Spinal cord (tissue), 10 donors: ENCODE data around the gene IGFBP6. TPM values are rescaled to one million over a fixed set of nuclear protein-coding genes. Genes with fewer than 3 reads are reported as not detected.

Source experiments
- DNase-seq, 6 donors: peaks; one replicate each; pipeline versions ENCODE4 v3.0.0 to v3.0.0-alpha.2; 2013 to 2015; ENCODE audit warnings: low spot score in 6 of 6, low read depth in 4 of 6
- H3K27ac ChIP-seq: one replicate; pipeline ENCODE4 v1.5.1; 2013; ENCODE audit warnings: low read depth, low read length, control low read depth
- H3K27me3 ChIP-seq: one replicate; pipeline ENCODE4 v1.6.1; 2013; ENCODE audit warnings: low read length; ENCODE audit not compliant: control insufficient read depth, insufficient read depth
- H3K36me3 ChIP-seq: one replicate; pipeline ENCODE4 v1.6.1; 2013; ENCODE audit warnings: low read length; ENCODE audit not compliant: control insufficient read depth, insufficient read depth
- H3K4me1 ChIP-seq: one replicate; pipeline ENCODE4 v1.6.1; 2013; ENCODE audit warnings: low read length; ENCODE audit not compliant: control insufficient read depth, insufficient read depth
- H3K4me3 ChIP-seq: one replicate; pipeline ENCODE4 v1.5.1; 2013; ENCODE audit warnings: low read depth, low read length, control low read depth
- H3K9me3 ChIP-seq: one replicate; pipeline ENCODE4 v1.6.1; 2013; ENCODE audit warnings: low read length; ENCODE audit not compliant: control insufficient read depth, insufficient read depth
- WGBS: methylation state at CpG from one replicate; pipeline ENCODE4 v1.1.5; 2013; ENCODE audit warnings: missing lambda C conversion rate; ENCODE audit not compliant: insufficient coverage; 5-methylcytosine and 5-hydroxymethylcytosine counted together
- polyA plus RNA-seq, 2 donors: library from polyadenylated mRNA; unstranded; fragments of 120-200 nt; gene quantifications; one replicate each; pipeline ENCODE4 v1.2.1, GENCODE V29; 2013; ENCODE audit not compliant: insufficient read length in 2 of 2
- total RNA-seq, 2 donors: library from RNA; depleted of rRNA in 1 of 2; stranded (reverse); fragments of 120-200 nt in 1 of 2; fragments of >200 nt in 1 of 2; gene quantifications; one replicate each; pipeline versions ENCODE4 v1.2.3 to v1.2.4, GENCODE V29; 2013 to 2014
- donor health status: healthy.

Gene IGFBP6
- total and polyA plus RNA-seq, 4 donors = 33.5 to 149 (median 85.8) TPM

- Histone ChIP-seq H3K9me3 (no peaks in the 10 kb centered on the region), H3K4me1 (peaks cover 54% of the 10 kb centered on the region), H3K27ac (no peak overlapping the region), H3K4me3 (no peak overlapping the region), H3K36me3 (peaks cover 74% of the 10 kb centered on the region), H3K27me3 (no peaks in the 10 kb centered on the region)
- 88% methylated on average over 24 of the region's 24 CpGs for WGBS
- DNase-seq = no peak
Measured at GRCh38 chr12:53059434-53060063, 37.9 kb upstream of the IGFBP6 start.

- Histone ChIP-seq H3K9me3 (no peaks in the 10 kb centered on the region), H3K27me3 (no peaks in the 10 kb centered on the region), H3K27ac (no peak overlapping the region), H3K36me3 (peaks cover 80% of the 10 kb centered on the region), H3K4me1 (peaks cover 50% of the 10 kb centered on the region), H3K4me3 (no peak overlapping the region)
- DNase-seq = no peak
- 80% methylated on average over 15 of the region's 17 CpGs for WGBS
Measured at GRCh38 chr12:53060064-53060720, 37.3 kb upstream of the IGFBP6 start.

GRCh38 chr12:53060721-53061276 lies 36.7 kb upstream of the IGFBP6 start:
- H3K27me3 ChIP-seq = no peaks in the 10 kb centered on the region
- H3K36me3 ChIP-seq = peaks cover 81% of the 10 kb centered on the region
- 64% methylated on average over 16 of the region's 18 CpGs for WGBS
- H3K27ac ChIP-seq = peak overlapping the region; percentile 29
- no peaks in the 10 kb centered on the region for H3K9me3 ChIP-seq
- no peak overlapping the region for H3K4me3 ChIP-seq
- DNase-seq = no peak
- peaks cover 49% of the 10 kb centered on the region for H3K4me1 ChIP-seq

- H3K27ac ChIP-seq = peak overlapping the region; percentile 29
- H3K4me1 ChIP-seq = peaks cover 55% of the 10 kb centered on the region
- H3K36me3 ChIP-seq = peaks cover 88% of the 10 kb centered on the region
- 62% methylated on average over 3 of the region's 5 CpGs for WGBS
- H3K27me3 ChIP-seq = no peaks in the 10 kb centered on the region
- no peak overlapping the region for H3K4me3 ChIP-seq
- no peaks in the 10 kb centered on the region for H3K9me3 ChIP-seq
- DNase-seq = peak in 1 of 6 donors; percentile 37
Measured at GRCh38 chr12:53061404-53062010, 36.0 kb upstream of the IGFBP6 start.

GRCh38 chr12:53062011-53062961 lies 35.2 kb upstream of the IGFBP6 start:
- Histone ChIP-seq H3K27ac (no peak overlapping the region), H3K36me3 (peaks cover 94% of the 10 kb centered on the region), H3K4me3 (no peak overlapping the region), H3K4me1 (peaks cover 57% of the 10 kb centered on the region), H3K27me3 (no peaks in the 10 kb centered on the region), H3K9me3 (no peaks in the 10 kb centered on the region)
- WGBS = 78% methylated on average over 14 of the region's 20 CpGs
- DNase-seq = no peak

GRCh38 chr12:53062977-53063707 lies 34.3 kb upstream of the IGFBP6 start:
- DNase-seq = no peak
- Histone ChIP-seq H3K4me3 (no peak overlapping the region), H3K27ac (peak overlapping the region; percentile 42), H3K36me3 (peaks cover 97% of the 10 kb centered on the region), H3K9me3 (no peaks in the 10 kb centered on the region), H3K27me3 (no peaks in the 10 kb centered on the region), H3K4me1 (peaks cover 57% of the 10 kb centered on the region)
- WGBS = 85% methylated on average over 12 of the region's 14 CpGs

GRCh38 chr12:53063708-53064612 lies 33.5 kb upstream of the IGFBP6 start:
- Histone ChIP-seq H3K9me3 (no peaks in the 10 kb centered on the region), H3K27ac (peak overlapping the region; percentile 64), H3K27me3 (no peaks in the 10 kb centered on the region), H3K36me3 (peaks cover 97% of the 10 kb centered on the region), H3K4me3 (no peak overlapping the region), H3K4me1 (peaks cover 60% of the 10 kb centered on the region)
- peak in 1 of 6 donors; percentile 49 for DNase-seq
- WGBS = 68% methylated on average over 12 of the region's 13 CpGs
